Keratinocyte (primary cell): ENCODE measurements around the gene EFHD1. TPM values are rescaled to one million over a fixed set of nuclear protein-coding genes. Genes with fewer than 3 reads are reported as not detected.

Experiments
- DNase-seq: peaks from one replicate; pipeline ENCODE4 v3.0.0-alpha.2; 2011; ENCODE audit warnings: low read depth, missing footprints, low spot score
- FAIRE-seq: peaks from 2 replicates; lab custom pipeline; 2011; peaks lifted over from hg19 to GRCh38; lab: Jason Lieb, UNC
- H2AFZ ChIP-seq: 2 replicates; pipeline ENCODE4 v1.6.0; 2012; ENCODE audit warnings: low read length, control low read depth, inconsistent platforms; ENCODE audit not compliant: control insufficient read depth
- H3K27ac ChIP-seq: 2 replicates; pipeline ENCODE4 v1.5.1; 2011; ENCODE audit warnings: low read length; ENCODE audit not compliant: control insufficient read depth, insufficient read depth
- H3K27me3 ChIP-seq: 3 replicates; pipeline ENCODE4 v1.6.0; 2011; ENCODE audit warnings: low read length; ENCODE audit not compliant: control insufficient read depth, insufficient read depth; ENCODE audit errors: extremely low read depth
- H3K36me3 ChIP-seq, 2 experiments: 2 replicates in 1 of 2; 3 replicates in 1 of 2; pipeline ENCODE4 v1.5.1; 2011; ENCODE audit warnings: low read length in 2 of 2, mild to moderate bottlenecking in 1 of 2; ENCODE audit not compliant: control insufficient read depth in 2 of 2, insufficient read depth in 2 of 2; ENCODE audit errors: extremely low read depth in 1 of 2
- H3K4me1 ChIP-seq: 3 replicates; pipeline ENCODE4 v1.5.1; 2011; ENCODE audit warnings: low read length; ENCODE audit not compliant: control insufficient read depth, insufficient read depth; ENCODE audit errors: extremely low read depth
- H3K4me2 ChIP-seq: 3 replicates; pipeline ENCODE4 v1.6.0; 2011; ENCODE audit warnings: low read depth, low read length; ENCODE audit not compliant: control insufficient read depth, insufficient read depth; ENCODE audit errors: extremely low read depth
- H3K4me3 ChIP-seq, 3 experiments: fragments of 200-600 bp in 1 of 3; sonication (generic) in 1 of 3; 2 replicates in 2 of 3; 3 replicates in 1 of 3; pipeline ENCODE4 v1.5.1; 2011 to 2016; ENCODE audit warnings: low read length in 3 of 3, mild to moderate bottlenecking in 3 of 3, control low read depth in 2 of 3, inconsistent platforms in 1 of 3, low read depth in 1 of 3, mixed read lengths in 1 of 3, mixed run types in 1 of 3, moderate library complexity in 1 of 3; ENCODE audit not compliant: control insufficient read depth in 2 of 3, insufficient read depth in 2 of 3; ENCODE audit errors: extremely low read depth in 1 of 3
- H3K79me2 ChIP-seq: 2 replicates; pipeline ENCODE4 v1.6.0; 2012; ENCODE audit warnings: low read length; ENCODE audit not compliant: control insufficient read depth, insufficient read depth
- H3K9ac ChIP-seq: 3 replicates; pipeline ENCODE4 v1.6.0; 2011; ENCODE audit warnings: low read length; ENCODE audit not compliant: control insufficient read depth, insufficient read depth; ENCODE audit errors: extremely low read depth
- H3K9me1 ChIP-seq: 3 replicates; pipeline ENCODE4 v1.6.0; 2011; ENCODE audit warnings: low read length; ENCODE audit not compliant: control insufficient read depth, insufficient read depth; ENCODE audit errors: extremely low read depth
- H3K9me3 ChIP-seq: 2 replicates; pipeline ENCODE4 v1.5.1; 2012; ENCODE audit warnings: low read depth, low read length; ENCODE audit not compliant: control insufficient read depth
- H4K20me1 ChIP-seq: 3 replicates; pipeline ENCODE4 v1.6.0; 2011; ENCODE audit warnings: low read length; ENCODE audit not compliant: control insufficient read depth, insufficient read depth; ENCODE audit errors: extremely low read depth
- EZH2 ChIP-seq: IDR thresholded peaks from one replicate; pipeline ENCODE4 v1.6.1; 2012; ENCODE audit warnings: inconsistent platforms, mild to moderate bottlenecking, low read length, moderate library complexity
- dilution Hi-C: fragments of 300-500 bp; cut with MboI; formaldehyde crosslinking; loops from one replicate; pipeline ENCODE4 v1.7.0; 2020; ENCODE audit warnings: low sequenced_read_pairs; ENCODE audit not compliant: extremely low pct_ligation_motif_present
- polyA plus RNA-seq, 5 experiments: library from polyadenylated mRNA; depleted of rRNA in 3 of 5; stranded (reverse) in 3 of 5; stranded (forward) in 1 of 5; unstranded in 1 of 5; fragments of >200 nt; gene quantifications; 1 replicate in 1 of 5; 2 replicates in 3 of 5; 3 replicates in 1 of 5; pipeline versions ENCODE4 v1.2.1 to v1.2.3, GENCODE V29; 2011 to 2012; ENCODE audit warnings: missing spikeins in 2 of 5, low read depth in 1 of 5, low replicate concordance in 1 of 5
- TF ChIP-seq, protein P1 (sequence below), 3 experiments: IDR thresholded peaks in 1 of 3; conservative IDR thresholded peaks in 1 of 3; optimal IDR thresholded peaks in 1 of 3; 2 replicates in 2 of 3; 3 replicates in 1 of 3; pipeline versions ENCODE3 to v1.5.1; 2011; ENCODE audit warnings: low read length in 3 of 3, mild to moderate bottlenecking in 3 of 3, moderate library complexity in 2 of 3, control low read depth in 1 of 3, inconsistent platforms in 1 of 3; ENCODE audit not compliant: insufficient read depth in 2 of 3; ENCODE audit errors: extremely low read depth in 1 of 3

The EFHD1 gene
- polyA plus RNA-seq, 1 donor (not counting 4 experiments of a cell fraction or from before 2014, with no cell fraction given): not detected

DNA sequence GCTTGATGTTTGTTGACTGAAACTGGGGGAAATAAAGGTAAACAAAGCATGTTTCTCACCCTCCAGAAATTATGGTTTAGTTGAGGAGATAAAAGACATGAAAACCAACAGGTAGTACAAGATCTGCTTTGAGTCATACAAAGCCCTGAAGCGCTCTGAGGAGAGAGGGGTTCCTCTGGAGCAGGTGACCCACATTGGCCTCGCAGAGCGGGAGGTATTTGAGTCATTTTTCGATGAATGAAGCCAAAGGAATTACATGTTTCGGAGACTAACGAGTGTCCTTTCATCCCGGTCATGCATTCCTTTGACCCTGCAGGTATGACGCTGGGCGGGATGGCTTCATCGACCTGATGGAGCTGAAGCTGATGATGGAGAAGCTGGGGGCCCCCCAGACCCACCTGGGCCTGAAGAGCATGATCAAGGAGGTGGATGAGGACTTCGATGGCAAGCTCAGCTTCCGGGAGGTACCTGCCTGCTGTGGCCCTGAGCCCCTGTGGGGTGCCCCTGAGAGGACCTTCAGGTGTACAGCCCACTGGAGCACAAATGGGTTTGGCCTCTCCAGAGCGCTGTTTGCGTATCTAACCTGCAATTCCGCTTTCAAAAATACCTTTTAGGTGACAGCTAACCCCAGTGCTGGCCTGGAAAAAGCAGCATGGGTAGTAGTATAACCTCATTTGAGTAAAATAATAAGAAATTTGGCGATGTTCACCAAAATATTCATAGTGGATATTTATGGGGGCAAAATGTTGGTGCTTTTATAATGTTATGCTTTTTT lies 29.3 kb downstream of the EFHD1 start:
- Histone ChIP-seq H3K9ac (no peak overlapping the region), H3K4me2 (no peak overlapping the region), H3K36me3 (no peaks in the 10 kb centered on the region), H3K4me3 (no peak overlapping the region), H2AFZ (no peak overlapping the region), H3K27ac (no peak overlapping the region), H4K20me1 (no peaks in the 10 kb centered on the region), H3K27me3 (no peaks in the 10 kb centered on the region), H3K9me3 (no peaks in the 10 kb centered on the region), H3K79me2 (no peaks in the 10 kb centered on the region), H3K9me1 (no peaks in the 10 kb centered on the region), H3K4me1 (no peaks in the 10 kb centered on the region)
- TF ChIP-seq EZH2: no peak
- TF ChIP-seq, protein P1, sequence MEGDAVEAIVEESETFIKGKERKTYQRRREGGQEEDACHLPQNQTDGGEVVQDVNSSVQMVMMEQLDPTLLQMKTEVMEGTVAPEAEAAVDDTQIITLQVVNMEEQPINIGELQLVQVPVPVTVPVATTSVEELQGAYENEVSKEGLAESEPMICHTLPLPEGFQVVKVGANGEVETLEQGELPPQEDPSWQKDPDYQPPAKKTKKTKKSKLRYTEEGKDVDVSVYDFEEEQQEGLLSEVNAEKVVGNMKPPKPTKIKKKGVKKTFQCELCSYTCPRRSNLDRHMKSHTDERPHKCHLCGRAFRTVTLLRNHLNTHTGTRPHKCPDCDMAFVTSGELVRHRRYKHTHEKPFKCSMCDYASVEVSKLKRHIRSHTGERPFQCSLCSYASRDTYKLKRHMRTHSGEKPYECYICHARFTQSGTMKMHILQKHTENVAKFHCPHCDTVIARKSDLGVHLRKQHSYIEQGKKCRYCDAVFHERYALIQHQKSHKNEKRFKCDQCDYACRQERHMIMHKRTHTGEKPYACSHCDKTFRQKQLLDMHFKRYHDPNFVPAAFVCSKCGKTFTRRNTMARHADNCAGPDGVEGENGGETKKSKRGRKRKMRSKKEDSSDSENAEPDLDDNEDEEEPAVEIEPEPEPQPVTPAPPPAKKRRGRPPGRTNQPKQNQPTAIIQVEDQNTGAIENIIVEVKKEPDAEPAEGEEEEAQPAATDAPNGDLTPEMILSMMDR (optimal IDR thresholded peaks at IDR 0.05 in 1 of 3, IDR thresholded peaks at IDR 0.05 in 1 of 3, conservative IDR thresholded peaks at IDR 0.05 in 1 of 3; ENCODE audit: extremely low read depth in 1 of 3, insufficient read depth in 2 of 3, low read length in 3 of 3): no peak
- DNase-seq (no peak), FAIRE-seq (no peak)
- dilution Hi-C loops: no loop called here

DNA sequence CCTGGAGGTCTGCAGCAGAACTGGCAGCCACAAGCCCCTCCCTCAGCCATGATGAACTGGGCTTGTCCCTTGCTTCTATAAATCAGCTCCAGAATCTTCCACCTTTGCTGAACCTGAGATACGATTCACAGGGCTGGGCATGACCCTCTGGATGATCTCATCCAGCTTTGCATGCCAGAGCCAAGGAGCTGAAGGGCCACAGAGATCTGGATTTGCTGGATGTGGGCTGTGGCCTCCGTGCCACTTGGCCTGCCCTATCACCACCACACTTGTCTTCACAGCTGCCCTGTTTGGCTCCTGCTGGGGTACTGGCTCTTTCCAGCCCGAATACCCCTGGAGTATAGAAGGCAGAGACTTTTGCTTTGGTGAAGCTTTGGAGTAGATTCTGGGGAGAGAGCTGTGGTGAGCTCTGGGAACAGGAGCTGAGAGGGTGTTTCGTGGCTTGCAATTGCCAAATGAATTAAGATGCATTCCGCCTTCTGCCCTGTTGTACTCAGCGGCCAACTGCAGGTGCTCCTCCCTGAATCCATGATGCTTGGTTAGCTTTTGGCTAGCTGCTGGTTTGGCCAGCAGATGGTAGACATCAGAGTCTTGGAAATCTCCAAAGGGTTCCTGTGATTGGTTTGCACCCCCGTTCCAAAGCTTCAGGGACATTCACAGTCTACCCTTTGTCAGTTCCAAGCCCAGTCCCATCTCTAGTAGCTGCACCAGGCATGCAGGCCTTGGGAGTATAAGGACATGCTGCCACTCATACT lies 32.8 kb downstream of the EFHD1 start:
- Histone ChIP-seq H3K27ac (no peak overlapping the region), H2AFZ (no peak overlapping the region), H3K9me3 (no peaks in the 10 kb centered on the region), H3K4me2 (no peak overlapping the region), H3K9me1 (no peaks in the 10 kb centered on the region), H3K9ac (no peak overlapping the region), H3K79me2 (no peaks in the 10 kb centered on the region), H4K20me1 (no peaks in the 10 kb centered on the region), H3K4me1 (no peaks in the 10 kb centered on the region), H3K27me3 (no peaks in the 10 kb centered on the region), H3K4me3 (no peak overlapping the region), H3K36me3 (no peaks in the 10 kb centered on the region)
- dilution Hi-C loops: no loop called here
- no peak for FAIRE-seq
- TF ChIP-seq, protein P1 (optimal IDR thresholded peaks at IDR 0.05 in 1 of 3, IDR thresholded peaks at IDR 0.05 in 1 of 3, conservative IDR thresholded peaks at IDR 0.05 in 1 of 3; ENCODE audit: extremely low read depth in 1 of 3, insufficient read depth in 2 of 3, low read length in 3 of 3): no peak
- no peak for TF ChIP-seq EZH2
- no peak for DNase-seq
